Neural progenitor cell (in vitro differentiated cells): ENCODE measurements around the gene WDR1.

ENCODE experiments used
- EZH2 ChIP-seq: fragments of 200-600 bp; sonication (generic); IDR thresholded peaks from 2 replicates; pipeline ENCODE4 v1.6.1; 2017; ENCODE audit warnings: antibody characterized with exemption, mild to moderate bottlenecking, moderate library complexity
- EZH2phosphoT487 ChIP-seq: fragments of 200-600 bp; sonication (generic); IDR thresholded peaks from 2 replicates; pipeline ENCODE4 v1.6.1; 2017; ENCODE audit warnings: antibody characterized with exemption
- TF ChIP-seq, protein P1 (sequence below): fragments of 200-600 bp; sonication (generic); IDR thresholded peaks from 2 replicates; pipeline ENCODE4 v1.5.1; 2017; ENCODE audit warnings: antibody characterized with exemption, mild to moderate bottlenecking

DNA sequence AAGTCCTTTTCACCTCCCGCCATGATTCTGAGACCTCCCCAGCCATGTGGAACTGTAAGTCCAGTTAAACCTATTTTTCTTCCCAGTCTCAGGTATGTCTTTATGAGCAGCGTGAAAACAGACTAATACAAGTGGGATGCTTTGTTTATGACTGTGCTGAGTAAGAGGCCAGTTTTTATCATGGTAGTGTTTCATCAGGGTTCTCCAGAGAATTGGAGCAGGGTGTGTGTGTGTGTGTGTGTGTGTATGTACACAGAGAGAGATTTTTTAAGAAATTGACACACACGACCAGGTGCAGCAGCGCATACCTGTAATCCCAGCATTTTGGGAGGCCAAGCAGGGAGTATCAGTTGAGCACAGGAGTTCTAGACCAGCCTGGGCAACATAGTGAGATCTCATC, 60.7 kb downstream of the WDR1 start:
- TF ChIP-seq, protein P1, sequence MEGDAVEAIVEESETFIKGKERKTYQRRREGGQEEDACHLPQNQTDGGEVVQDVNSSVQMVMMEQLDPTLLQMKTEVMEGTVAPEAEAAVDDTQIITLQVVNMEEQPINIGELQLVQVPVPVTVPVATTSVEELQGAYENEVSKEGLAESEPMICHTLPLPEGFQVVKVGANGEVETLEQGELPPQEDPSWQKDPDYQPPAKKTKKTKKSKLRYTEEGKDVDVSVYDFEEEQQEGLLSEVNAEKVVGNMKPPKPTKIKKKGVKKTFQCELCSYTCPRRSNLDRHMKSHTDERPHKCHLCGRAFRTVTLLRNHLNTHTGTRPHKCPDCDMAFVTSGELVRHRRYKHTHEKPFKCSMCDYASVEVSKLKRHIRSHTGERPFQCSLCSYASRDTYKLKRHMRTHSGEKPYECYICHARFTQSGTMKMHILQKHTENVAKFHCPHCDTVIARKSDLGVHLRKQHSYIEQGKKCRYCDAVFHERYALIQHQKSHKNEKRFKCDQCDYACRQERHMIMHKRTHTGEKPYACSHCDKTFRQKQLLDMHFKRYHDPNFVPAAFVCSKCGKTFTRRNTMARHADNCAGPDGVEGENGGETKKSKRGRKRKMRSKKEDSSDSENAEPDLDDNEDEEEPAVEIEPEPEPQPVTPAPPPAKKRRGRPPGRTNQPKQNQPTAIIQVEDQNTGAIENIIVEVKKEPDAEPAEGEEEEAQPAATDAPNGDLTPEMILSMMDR = no peak
- no peak for TF ChIP-seq EZH2phosphoT487
- no peak for TF ChIP-seq EZH2
